GM21360 (cell line): ENCODE results near the gene C10orf53.
"Not testable (repeated sequence)": the region's sequence is repeated elsewhere in the genome, so short reads cannot be mapped to it uniquely, and the experiment has no call there.

Source experiments
- ATAC-seq: cut with Tn5 transposase; IDR thresholded peaks from one replicate; pipeline ENCODE4 v1.9.1; 2021; ENCODE audit warnings: mild to moderate bottlenecking, moderate library complexity; ENCODE audit not compliant: unreplicated experiment

The C10orf53 gene

GRCh38 chr10:49652421-49653272, 26.8 kb upstream of the C10orf53 start:
- no peak for ATAC-seq

GRCh38 chr10:49653273-49653929, 26.1 kb upstream of the C10orf53 start:
- no peak for ATAC-seq

- no peak for ATAC-seq
Observed at GRCh38 chr10:49654036-49654693, 25.3 kb upstream of the C10orf53 start.

- ATAC-seq = no peak
Observed at GRCh38 chr10:49655099-49655498, 24.4 kb upstream of the C10orf53 start.

- no peak for ATAC-seq
Observed at GRCh38 chr10:49656845-49657493, 22.5 kb upstream of the C10orf53 start.

GRCh38 chr10:49657606-49658005, 21.8 kb upstream of the C10orf53 start:
- ATAC-seq = no peak

GRCh38 chr10:49661140-49661856, 18.2 kb upstream of the C10orf53 start:
- ATAC-seq = no peak

- no peak for ATAC-seq
Observed at GRCh38 chr10:49662169-49662830, 17.2 kb upstream of the C10orf53 start.

- ATAC-seq = no peak
Observed at GRCh38 chr10:49663596-49663995, 15.9 kb upstream of the C10orf53 start.

- ATAC-seq = no peak
Observed at GRCh38 chr10:49664006-49664841, 15.2 kb upstream of the C10orf53 start.

- ATAC-seq = no peak
Observed at GRCh38 chr10:49664842-49665355, 14.6 kb upstream of the C10orf53 start.

- ATAC-seq = no peak
Observed at GRCh38 chr10:49666054-49666615, 13.3 kb upstream of the C10orf53 start.

GRCh38 chr10:49666685-49667084, 12.8 kb upstream of the C10orf53 start:
- no peak for ATAC-seq

GRCh38 chr10:49667991-49668390, 11.5 kb upstream of the C10orf53 start:
- ATAC-seq = no peak

- ATAC-seq = no peak
Observed at GRCh38 chr10:49668684-49669083, 10.8 kb upstream of the C10orf53 start.

- ATAC-seq = no peak
Observed at GRCh38 chr10:49678827-49679479, 498 bp upstream of the C10orf53 start.

GRCh38 chr10:49682449-49682848, 3.0 kb downstream of the C10orf53 start:
- not testable (repeated sequence) for ATAC-seq

- no peak for ATAC-seq
Observed at GRCh38 chr10:49682879-49683278, 3.4 kb downstream of the C10orf53 start.
